OCI-LY1 (cell line): ENCODE results near the gene ATG5.

Experiments used
- EZH2 ChIP-seq: fragments of 200-600 bp; sonication (generic), shearing (Covaris generic); IDR thresholded peaks from 2 replicates; pipeline ENCODE4 v1.8.0; 2017; ENCODE audit warnings: borderline replicate concordance, mixed run types, mild to moderate bottlenecking, antibody characterized with exemption, low read length, moderate library complexity, mixed read lengths
- TF ChIP-seq, protein P1 (sequence below): fragments of 200-600 bp; sonication (generic), shearing (Covaris generic); IDR thresholded peaks from 2 replicates; pipeline ENCODE4 v1.5.1; 2017; ENCODE audit warnings: mild to moderate bottlenecking, antibody characterized with exemption, low read length, moderate library complexity, mixed read lengths

DNA sequence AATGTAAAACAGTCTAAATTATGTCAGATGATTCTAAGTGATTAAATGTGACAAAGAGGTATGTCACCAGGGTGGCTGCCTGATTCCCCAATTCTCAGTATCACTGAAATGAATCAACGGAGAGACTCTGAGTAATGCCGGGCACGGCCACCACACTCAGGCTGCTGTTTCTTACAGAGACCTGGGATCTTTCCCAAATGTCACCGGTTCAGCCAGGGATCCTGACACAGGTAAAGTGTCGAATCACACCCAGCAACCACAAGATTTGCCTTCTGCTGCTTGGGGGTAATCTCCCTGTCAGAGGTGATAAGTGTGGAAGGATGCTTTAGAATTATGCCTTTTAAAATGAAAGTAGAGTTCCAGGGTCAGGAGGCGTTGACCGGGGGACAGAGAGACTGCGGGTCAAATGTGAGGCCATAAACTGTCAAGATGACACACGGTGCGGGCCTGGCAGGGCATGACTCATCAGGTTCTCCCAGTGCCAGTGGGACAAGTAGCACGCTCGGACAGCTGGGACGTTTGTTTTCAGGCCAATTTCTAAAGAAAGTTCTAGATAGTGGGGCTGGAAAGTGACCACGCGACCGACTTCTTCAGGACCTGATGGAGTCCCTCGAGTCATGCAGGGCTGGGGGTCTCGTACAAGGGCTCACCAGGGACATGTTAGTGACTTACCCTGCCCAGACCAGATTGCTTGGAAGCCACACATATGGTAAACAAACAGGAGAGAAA, 190.5 kb downstream of the ATG5 start:
- TF ChIP-seq, protein P1, sequence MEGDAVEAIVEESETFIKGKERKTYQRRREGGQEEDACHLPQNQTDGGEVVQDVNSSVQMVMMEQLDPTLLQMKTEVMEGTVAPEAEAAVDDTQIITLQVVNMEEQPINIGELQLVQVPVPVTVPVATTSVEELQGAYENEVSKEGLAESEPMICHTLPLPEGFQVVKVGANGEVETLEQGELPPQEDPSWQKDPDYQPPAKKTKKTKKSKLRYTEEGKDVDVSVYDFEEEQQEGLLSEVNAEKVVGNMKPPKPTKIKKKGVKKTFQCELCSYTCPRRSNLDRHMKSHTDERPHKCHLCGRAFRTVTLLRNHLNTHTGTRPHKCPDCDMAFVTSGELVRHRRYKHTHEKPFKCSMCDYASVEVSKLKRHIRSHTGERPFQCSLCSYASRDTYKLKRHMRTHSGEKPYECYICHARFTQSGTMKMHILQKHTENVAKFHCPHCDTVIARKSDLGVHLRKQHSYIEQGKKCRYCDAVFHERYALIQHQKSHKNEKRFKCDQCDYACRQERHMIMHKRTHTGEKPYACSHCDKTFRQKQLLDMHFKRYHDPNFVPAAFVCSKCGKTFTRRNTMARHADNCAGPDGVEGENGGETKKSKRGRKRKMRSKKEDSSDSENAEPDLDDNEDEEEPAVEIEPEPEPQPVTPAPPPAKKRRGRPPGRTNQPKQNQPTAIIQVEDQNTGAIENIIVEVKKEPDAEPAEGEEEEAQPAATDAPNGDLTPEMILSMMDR, result no peak
- TF ChIP-seq EZH2, result no peak
